Colonic mucosa (tissue), 4 donors: ENCODE measurements around the gene AP3B2. TPM values are rescaled to one million over a fixed set of nuclear protein-coding genes. Genes with fewer than 3 reads are reported as not detected.

Experiments
- DNase-seq: peaks from one replicate; pipeline ENCODE4 v3.0.0-alpha.2; 2020
- H3K27ac ChIP-seq: fragments of 200-600 bp; one replicate; pipeline ENCODE4 v1.8.0; 2021
- H3K27me3 ChIP-seq: fragments of 200-600 bp; one replicate; pipeline ENCODE4 v1.8.0; 2021
- H3K36me3 ChIP-seq: fragments of 200-600 bp; one replicate; pipeline ENCODE4 v1.8.0; 2021
- H3K4me1 ChIP-seq: fragments of 200-600 bp; one replicate; pipeline ENCODE4 v1.8.0; 2021; ENCODE audit warnings: mild to moderate bottlenecking
- H3K4me3 ChIP-seq: fragments of 200-600 bp; one replicate; pipeline ENCODE4 v1.8.0; 2021
- H3K9ac ChIP-seq, 2 donors: one replicate each; pipeline ENCODE4 v1.7.0; 2013; ENCODE audit warnings: control low read depth in 2 of 2, low read depth in 2 of 2, low read length in 2 of 2
- H3K9me3 ChIP-seq: fragments of 200-600 bp; one replicate; pipeline ENCODE4 v1.8.0; 2021
- intact Hi-C: fragments of 100-400 bp; cut with DNase I; formaldehyde crosslinking; loops from one replicate; pipeline ENCODE4 v1.14.1; 2022
- total RNA-seq, 2 donors: library from RNA; stranded (reverse); fragmentation: NEBNext Ultra II Directional in 1 of 2; extraction: Animal tissue kit (Norgen Biotek cat#: 25700) in 1 of 2; gene quantifications; one replicate each; pipeline ENCODE4 v1.2.1, GENCODE V29; 2021
- TF ChIP-seq, protein P1 (sequence below): fragments of 200-600 bp; IDR thresholded peaks from one replicate; pipeline ENCODE4 v1.8.0; 2022; ENCODE audit warnings: antibody characterized with exemption, mild to moderate bottlenecking
- donor health status: healthy.
- donor health status: DM: no; HTN: no; CAD: no.
- donor health status: DM: no; HTN: no; CAD: no.

Gene AP3B2
- total RNA-seq = 1 to 10 TPM in 1 of 2 donors, under 1 TPM in 1; 0.82 to 1.2 TPM

GRCh38 chr15:82709421-82710207, at the start of gene AP3B2:
Gene AP3B2, minus strand, starts transcription at chr15:82709875. Its CDS starts 169 bp downstream, at chr15:82709706.
- TF ChIP-seq, protein P1, sequence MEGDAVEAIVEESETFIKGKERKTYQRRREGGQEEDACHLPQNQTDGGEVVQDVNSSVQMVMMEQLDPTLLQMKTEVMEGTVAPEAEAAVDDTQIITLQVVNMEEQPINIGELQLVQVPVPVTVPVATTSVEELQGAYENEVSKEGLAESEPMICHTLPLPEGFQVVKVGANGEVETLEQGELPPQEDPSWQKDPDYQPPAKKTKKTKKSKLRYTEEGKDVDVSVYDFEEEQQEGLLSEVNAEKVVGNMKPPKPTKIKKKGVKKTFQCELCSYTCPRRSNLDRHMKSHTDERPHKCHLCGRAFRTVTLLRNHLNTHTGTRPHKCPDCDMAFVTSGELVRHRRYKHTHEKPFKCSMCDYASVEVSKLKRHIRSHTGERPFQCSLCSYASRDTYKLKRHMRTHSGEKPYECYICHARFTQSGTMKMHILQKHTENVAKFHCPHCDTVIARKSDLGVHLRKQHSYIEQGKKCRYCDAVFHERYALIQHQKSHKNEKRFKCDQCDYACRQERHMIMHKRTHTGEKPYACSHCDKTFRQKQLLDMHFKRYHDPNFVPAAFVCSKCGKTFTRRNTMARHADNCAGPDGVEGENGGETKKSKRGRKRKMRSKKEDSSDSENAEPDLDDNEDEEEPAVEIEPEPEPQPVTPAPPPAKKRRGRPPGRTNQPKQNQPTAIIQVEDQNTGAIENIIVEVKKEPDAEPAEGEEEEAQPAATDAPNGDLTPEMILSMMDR = no peak
- Histone ChIP-seq H3K27me3 (no peaks in the 10 kb centered on the region), H3K4me3 (peak within 1 kb of the TSS; percentile 85), H3K4me1 (peaks cover 7% of the 10 kb centered on the region), H3K36me3 (no peaks in the 10 kb centered on the region), H3K27ac (no peak within 1 kb of the TSS), H3K9ac (peak within 1 kb of the TSS in 1 of 2 donors; percentile 43), H3K9me3 (no peaks in the 10 kb centered on the region)
- intact Hi-C loops = no loop called here
- peak; percentile 74 for DNase-seq

GRCh38 chr15:82751308-82751707, 41.6 kb upstream of the AP3B2 start:
- TF ChIP-seq, protein P1 = no peak
- DNase-seq = no peak
- Histone ChIP-seq H3K4me1 (no peaks in the 10 kb centered on the region), H3K27me3 (no peaks in the 10 kb centered on the region), H3K4me3 (peak overlapping the region; percentile 69), H3K36me3 (no peaks in the 10 kb centered on the region), H3K9ac (peak overlapping the region in 1 of 2 donors; percentile 91), H3K9me3 (no peaks in the 10 kb centered on the region), H3K27ac (no peak overlapping the region)
- intact Hi-C loops = loop anchor here (5.0 to 10.0 kb wide), 2 partner anchors 51 to 217 kb away; no protein-coding TSS in a partner anchor

GRCh38 chr15:82750831-82751180, 41.1 kb upstream of the AP3B2 start:
- H3K9me3 ChIP-seq = no peaks in the 10 kb centered on the region
- TF ChIP-seq, protein P1 = no peak
- H3K27ac ChIP-seq = peak overlapping the region; percentile 80
- peak overlapping the region; percentile 74 to 91 for H3K9ac ChIP-seq
- no peaks in the 10 kb centered on the region for H3K4me1 ChIP-seq
- no peak for DNase-seq
- H3K27me3 ChIP-seq = no peaks in the 10 kb centered on the region
- intact Hi-C loops = loop anchor here (5.0 to 10.0 kb wide), 2 partner anchors 51 to 216 kb away; no protein-coding TSS in a partner anchor
- H3K36me3 ChIP-seq = no peaks in the 10 kb centered on the region
- peak overlapping the region; percentile 69 for H3K4me3 ChIP-seq

GRCh38 chr15:82749951-82750830, 40.5 kb upstream of the AP3B2 start:
- peak overlapping the region; percentile 69 for H3K4me3 ChIP-seq
- no peaks in the 10 kb centered on the region for H3K36me3 ChIP-seq
- H3K27ac ChIP-seq = peak overlapping the region; percentile 80
- TF ChIP-seq, protein P1 = no peak
- intact Hi-C loops = loop anchor here (5.0 to 10.0 kb wide), 2 partner anchors 52 to 215 kb away; no protein-coding TSS in a partner anchor
- peak overlapping the region; percentile 74 to 91 for H3K9ac ChIP-seq
- peak; percentile 95 for DNase-seq
- H3K27me3 ChIP-seq = no peaks in the 10 kb centered on the region
- no peaks in the 10 kb centered on the region for H3K4me1 ChIP-seq
- no peaks in the 10 kb centered on the region for H3K9me3 ChIP-seq

- TF ChIP-seq, protein P1 = no peak
- Histone ChIP-seq H3K36me3 (no peaks in the 10 kb centered on the region), H3K4me3 (no peak overlapping the region), H3K9me3 (no peaks in the 10 kb centered on the region), H3K27me3 (no peaks in the 10 kb centered on the region), H3K27ac (no peak overlapping the region), H3K4me1 (no peaks in the 10 kb centered on the region), H3K9ac (no peak overlapping the region)
- no peak for DNase-seq
- intact Hi-C loops = no loop called here
These were observed 38.6 kb upstream of the AP3B2 start for GRCh38 chr15:82748315-82748714.
